Glutamatergic neuron (in vitro differentiated cells): Measurements from ENCODE around the gene PRRT1. TPM values are rescaled to one million over a fixed set of nuclear protein-coding genes. Genes with fewer than 3 reads are reported as not detected.

ENCODE experiments used
- DNase-seq: peaks from one replicate; pipeline ENCODE4 v3.0.0; 2022
- H3K27ac Mint-ChIP-seq: one replicate; pipeline ENCODE4 v1.8.0; 2020; ENCODE audit warnings: mild to moderate bottlenecking, mixed read lengths, inconsistent platforms; ENCODE audit not compliant: unreplicated experiment
- H3K27me3 Mint-ChIP-seq: one replicate; pipeline ENCODE4 v1.8.0; 2020; ENCODE audit warnings: mild to moderate bottlenecking, moderate library complexity, mixed read lengths, inconsistent platforms; ENCODE audit not compliant: unreplicated experiment
- H3K36me3 Mint-ChIP-seq: one replicate; pipeline ENCODE4 v1.8.0; 2020; ENCODE audit warnings: mild to moderate bottlenecking, mixed read lengths, inconsistent platforms; ENCODE audit not compliant: unreplicated experiment
- H3K4me1 Mint-ChIP-seq: one replicate; pipeline ENCODE4 v1.8.0; 2020; ENCODE audit warnings: mild to moderate bottlenecking, low read depth, mixed read lengths, inconsistent platforms; ENCODE audit not compliant: unreplicated experiment
- H3K4me3 Mint-ChIP-seq: one replicate; pipeline ENCODE4 v1.8.0; 2020; ENCODE audit warnings: mild to moderate bottlenecking, mixed read lengths, inconsistent platforms; ENCODE audit not compliant: unreplicated experiment
- H3K9me3 Mint-ChIP-seq: one replicate; pipeline ENCODE4 v1.8.0; 2020; ENCODE audit warnings: mild to moderate bottlenecking, moderate library complexity, mixed read lengths, inconsistent platforms; ENCODE audit not compliant: unreplicated experiment
- total RNA-seq: library from RNA; stranded (reverse); fragmentation: NEBNext Ultra II Directional; extraction: Animal tissue kit (Norgen Biotek cat#: 25700); gene quantifications from one replicate; pipeline ENCODE4 v1.2.1, GENCODE V29; 2021; ENCODE audit not compliant: unreplicated experiment
- TF ChIP-seq, protein P1 (sequence below): fragments of 200-600 bp; sonication (generic); IDR thresholded peaks from one replicate; pipeline ENCODE4 v1.5.0; 2021; ENCODE audit not compliant: partially characterized antibody, unreplicated experiment

Gene PRRT1
- total RNA-seq, 1 donor from 2014 or later, result 5.1 TPM

DNA sequence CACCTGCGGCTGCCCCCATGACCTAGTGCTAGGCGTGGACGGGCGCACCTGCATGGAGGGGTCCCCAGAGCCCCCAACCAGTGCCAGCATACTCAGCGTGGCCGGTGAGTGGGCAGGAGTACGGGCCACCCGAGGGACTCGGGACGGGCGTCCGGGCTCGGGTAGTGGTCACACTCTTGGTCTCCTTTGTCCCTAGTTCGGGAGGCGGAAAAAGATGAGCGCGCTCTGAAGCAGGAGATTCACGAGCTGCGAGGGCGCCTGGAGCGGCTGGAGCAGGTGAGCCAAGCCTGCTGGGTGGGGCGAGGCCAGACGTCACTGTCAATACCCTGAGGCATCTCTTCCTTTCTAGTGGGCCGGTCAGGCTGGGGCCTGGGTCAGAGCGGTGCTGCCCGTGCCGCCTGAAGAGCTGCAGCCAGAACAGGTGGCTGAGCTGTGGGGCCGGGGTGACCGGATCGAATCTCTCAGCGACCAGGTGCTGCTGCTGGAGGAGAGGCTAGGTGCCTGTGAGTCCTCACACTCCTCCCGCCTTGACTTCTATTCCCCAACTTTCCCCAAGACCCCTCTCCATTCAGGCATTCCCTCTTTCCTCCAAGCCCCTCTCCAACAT, 15.5 kb upstream of the PRRT1 start:
- no peak for DNase-seq
- Mint-ChIP-seq H3K4me3 (no peak overlapping the region), H3K9me3 (peaks cover 21% of the 10 kb centered on the region), H3K4me1 (peaks cover 12% of the 10 kb centered on the region), H3K27ac (peak overlapping the region; percentile 45), H3K27me3 (peaks cover 18% of the 10 kb centered on the region), H3K36me3 (peaks cover 6% of the 10 kb centered on the region)
- TF ChIP-seq, protein P1, sequence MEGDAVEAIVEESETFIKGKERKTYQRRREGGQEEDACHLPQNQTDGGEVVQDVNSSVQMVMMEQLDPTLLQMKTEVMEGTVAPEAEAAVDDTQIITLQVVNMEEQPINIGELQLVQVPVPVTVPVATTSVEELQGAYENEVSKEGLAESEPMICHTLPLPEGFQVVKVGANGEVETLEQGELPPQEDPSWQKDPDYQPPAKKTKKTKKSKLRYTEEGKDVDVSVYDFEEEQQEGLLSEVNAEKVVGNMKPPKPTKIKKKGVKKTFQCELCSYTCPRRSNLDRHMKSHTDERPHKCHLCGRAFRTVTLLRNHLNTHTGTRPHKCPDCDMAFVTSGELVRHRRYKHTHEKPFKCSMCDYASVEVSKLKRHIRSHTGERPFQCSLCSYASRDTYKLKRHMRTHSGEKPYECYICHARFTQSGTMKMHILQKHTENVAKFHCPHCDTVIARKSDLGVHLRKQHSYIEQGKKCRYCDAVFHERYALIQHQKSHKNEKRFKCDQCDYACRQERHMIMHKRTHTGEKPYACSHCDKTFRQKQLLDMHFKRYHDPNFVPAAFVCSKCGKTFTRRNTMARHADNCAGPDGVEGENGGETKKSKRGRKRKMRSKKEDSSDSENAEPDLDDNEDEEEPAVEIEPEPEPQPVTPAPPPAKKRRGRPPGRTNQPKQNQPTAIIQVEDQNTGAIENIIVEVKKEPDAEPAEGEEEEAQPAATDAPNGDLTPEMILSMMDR, result no peak

DNA sequence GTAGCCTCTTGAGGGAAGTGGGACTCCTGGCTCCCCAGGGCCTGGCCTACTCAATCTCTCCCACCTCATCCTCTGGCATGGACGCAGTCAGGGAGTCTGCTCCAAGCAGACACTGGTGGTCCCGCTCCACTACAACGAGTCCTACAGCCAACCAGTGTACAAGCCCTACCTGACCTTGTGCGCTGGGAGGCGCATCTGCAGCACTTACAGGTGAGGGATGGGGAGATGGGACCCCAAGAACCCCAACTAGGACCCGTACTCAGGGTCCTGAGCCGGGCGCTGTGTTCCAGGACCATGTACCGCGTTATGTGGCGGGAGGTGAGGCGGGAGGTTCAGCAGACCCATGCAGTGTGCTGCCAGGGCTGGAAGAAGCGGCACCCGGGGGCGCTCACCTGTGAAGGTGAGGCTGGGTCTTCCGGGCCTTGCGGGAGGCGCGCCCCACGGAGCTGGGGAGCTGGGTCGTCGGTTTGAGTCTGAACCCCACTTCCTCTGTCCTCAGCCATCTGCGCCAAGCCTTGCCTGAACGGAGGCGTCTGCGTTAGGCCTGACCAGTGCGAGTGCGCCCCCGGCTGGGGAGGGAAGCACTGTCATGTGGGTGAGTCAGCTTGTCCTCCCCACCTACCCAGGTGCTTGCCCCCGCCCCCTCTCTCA, 14.8 kb upstream of the PRRT1 start:
- Mint-ChIP-seq H3K36me3 (peaks cover 6% of the 10 kb centered on the region), H3K27ac (no peak overlapping the region), H3K9me3 (peaks cover 21% of the 10 kb centered on the region), H3K27me3 (peaks cover 22% of the 10 kb centered on the region), H3K4me3 (no peak overlapping the region), H3K4me1 (peaks cover 12% of the 10 kb centered on the region)
- DNase-seq, result peak; percentile 47
- TF ChIP-seq, protein P1, result no peak

DNA sequence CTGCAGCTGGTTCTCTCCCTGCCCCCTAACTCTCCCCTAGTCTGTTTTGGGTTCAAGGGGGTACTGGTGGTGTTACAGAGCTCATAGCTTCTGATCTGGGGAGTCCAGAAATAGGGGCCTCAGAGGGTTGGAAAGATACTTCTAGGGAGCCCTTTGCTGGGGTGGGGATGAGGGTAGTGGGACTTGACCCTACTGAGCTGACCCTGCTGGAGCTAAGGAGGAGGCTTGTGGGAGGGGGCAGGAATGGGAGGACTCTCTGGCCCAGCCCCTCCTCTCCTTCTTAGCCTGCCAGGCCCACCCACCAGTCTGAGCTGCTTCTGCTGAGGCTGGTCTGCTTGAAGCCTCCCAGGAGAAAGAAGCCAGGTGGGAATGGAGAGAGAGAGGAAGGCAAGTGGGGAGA, 12.6 kb upstream of the PRRT1 start, which contains the start of gene EGFL8:
EGFL8 (plus strand) TSS at position 301 of the 400 bp plus-strand sequence. CDS start 1,571 bp downstream, outside the sequence.
- Mint-ChIP-seq H3K27me3 (peaks cover 18% of the 10 kb centered on the region), H3K4me1 (peaks cover 12% of the 10 kb centered on the region), H3K27ac (no peak within 1 kb of the TSS), H3K4me3 (peak within 1 kb of the TSS; percentile 43), H3K9me3 (peaks cover 21% of the 10 kb centered on the region), H3K36me3 (no peaks in the 10 kb centered on the region)
- DNase-seq, result no peak
- TF ChIP-seq, protein P1, result no peak

DNA sequence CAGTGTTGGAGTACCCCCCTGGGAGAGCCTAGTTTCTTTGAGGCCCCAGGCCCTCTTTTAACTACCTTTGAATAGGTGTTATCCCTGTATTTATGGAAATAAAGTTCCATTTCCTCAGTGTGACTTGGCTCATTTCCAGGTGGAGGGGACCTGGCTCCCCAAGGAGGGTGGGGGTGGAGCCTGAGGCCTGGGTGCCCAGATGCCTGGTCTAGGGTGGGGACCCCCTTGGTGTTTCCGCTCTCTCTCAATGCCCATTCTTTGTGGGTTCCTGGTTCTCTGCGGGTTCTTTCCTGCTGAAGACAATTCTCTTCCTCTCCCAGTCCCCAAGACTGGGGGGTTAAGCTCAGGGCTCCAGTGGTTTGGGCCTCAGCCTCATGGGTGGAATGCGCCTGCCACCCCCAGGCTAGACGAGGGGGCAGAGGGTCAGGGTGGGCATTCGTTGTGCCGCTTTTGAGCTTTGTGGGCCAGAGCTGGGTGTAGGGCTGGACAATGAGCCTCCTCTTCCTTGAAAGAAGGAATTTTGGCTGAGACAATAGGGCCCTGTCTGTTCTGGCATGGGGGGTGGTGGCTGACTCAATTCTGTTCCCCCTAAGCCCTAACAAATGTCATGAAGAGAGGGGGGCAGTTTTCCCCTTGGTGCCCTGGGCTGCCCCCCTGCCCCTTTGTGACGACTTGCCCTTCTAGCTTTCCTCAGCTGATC, 12.0 kb upstream of the PRRT1 start:
- Mint-ChIP-seq H3K4me3 (peak overlapping the region; percentile 43), H3K36me3 (no peaks in the 10 kb centered on the region), H3K27ac (no peak overlapping the region), H3K9me3 (peaks cover 21% of the 10 kb centered on the region), H3K27me3 (peaks cover 18% of the 10 kb centered on the region), H3K4me1 (peaks cover 10% of the 10 kb centered on the region)
- TF ChIP-seq, protein P1, result no peak
- no peak for DNase-seq
